ENCODE results near the gene CLDN11. TPM values are rescaled to one million over a fixed set of nuclear protein-coding genes. Genes with fewer than 3 reads are reported as not detected.

The CLDN11 gene
- total RNA-seq, 1 donor from 2014 or later = not detected

GRCh38 chr3:170469151-170470062, 50.7 kb downstream of the CLDN11 start:
- H3K36me3 Mint-ChIP-seq (ENCODE audit: low read depth) = no peaks in the 10 kb centered on the region
- intact Hi-C loops (cut with micrococcal nuclease) = no loop called here
- H3K27ac Mint-ChIP-seq = no peak overlapping the region
- H3K27me3 Mint-ChIP-seq = peaks cover 25% of the 10 kb centered on the region
- no peak for DNase-seq
- H3K9me3 Mint-ChIP-seq = no peaks in the 10 kb centered on the region
- H3K4me3 Mint-ChIP-seq = no peak overlapping the region
- peaks cover 3% of the 10 kb centered on the region for H3K4me1 Mint-ChIP-seq

- peaks cover 3% of the 10 kb centered on the region for H3K4me1 Mint-ChIP-seq
- H3K27me3 Mint-ChIP-seq = peaks cover 24% of the 10 kb centered on the region
- no peak overlapping the region for H3K4me3 Mint-ChIP-seq
- no peak for DNase-seq
- no peaks in the 10 kb centered on the region for H3K36me3 Mint-ChIP-seq (ENCODE audit: low read depth)
- no peak overlapping the region for H3K27ac Mint-ChIP-seq
- intact Hi-C loops (cut with micrococcal nuclease) = no loop called here
- no peaks in the 10 kb centered on the region for H3K9me3 Mint-ChIP-seq
Measured at GRCh38 chr3:170470063-170471016, 51.7 kb downstream of the CLDN11 start.

DNA sequence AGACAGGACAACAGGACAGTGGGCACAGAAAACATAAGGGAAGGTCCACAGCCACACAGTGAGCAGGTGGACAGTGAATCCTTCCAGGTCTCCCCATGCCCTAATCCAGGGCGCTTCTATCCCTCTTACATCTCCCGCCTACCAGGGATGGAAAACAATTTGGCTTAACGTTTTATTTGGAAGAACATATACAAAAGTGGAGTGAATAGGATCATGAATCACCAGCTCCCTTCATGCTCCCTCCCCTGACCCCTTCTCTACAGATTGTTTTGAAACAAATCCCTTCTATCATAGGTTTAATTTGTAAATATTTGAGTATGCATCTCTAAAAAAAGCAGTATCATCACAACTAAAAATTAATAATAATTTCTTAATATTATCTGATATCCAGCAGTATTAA, 52.5 kb downstream of the CLDN11 start:
- Mint-ChIP-seq H3K9me3 (no peaks in the 10 kb centered on the region), H3K4me1 (peaks cover 3% of the 10 kb centered on the region), H3K27me3 (peaks cover 24% of the 10 kb centered on the region), H3K4me3 (no peak overlapping the region), H3K36me3 (ENCODE audit: low read depth) (no peaks in the 10 kb centered on the region), H3K27ac (no peak overlapping the region)
- intact Hi-C loops (cut with micrococcal nuclease) = no loop called here
- DNase-seq = no peak

- peaks cover 3% of the 10 kb centered on the region for H3K4me1 Mint-ChIP-seq
- H3K9me3 Mint-ChIP-seq = no peaks in the 10 kb centered on the region
- DNase-seq = no peak
- intact Hi-C loops (cut with micrococcal nuclease) = no loop called here
- H3K27ac Mint-ChIP-seq = no peak overlapping the region
- H3K4me3 Mint-ChIP-seq = no peak overlapping the region
- H3K27me3 Mint-ChIP-seq = peaks cover 21% of the 10 kb centered on the region
- no peaks in the 10 kb centered on the region for H3K36me3 Mint-ChIP-seq (ENCODE audit: low read depth)
Measured at GRCh38 chr3:170473358-170473757, 54.7 kb downstream of the CLDN11 start.

- no peak for DNase-seq
- intact Hi-C loops (cut with micrococcal nuclease) = no loop called here
- Mint-ChIP-seq H3K9me3 (no peaks in the 10 kb centered on the region), H3K4me1 (peaks cover 3% of the 10 kb centered on the region), H3K36me3 (ENCODE audit: low read depth) (no peaks in the 10 kb centered on the region), H3K27ac (no peak overlapping the region), H3K27me3 (peaks cover 21% of the 10 kb centered on the region), H3K4me3 (no peak overlapping the region)
Measured at GRCh38 chr3:170475092-170475685, 56.5 kb downstream of the CLDN11 start.

GRCh38 chr3:170476291-170476690, 57.6 kb downstream of the CLDN11 start:
- intact Hi-C loops (cut with micrococcal nuclease) = no loop called here
- no peak overlapping the region for H3K27ac Mint-ChIP-seq
- H3K27me3 Mint-ChIP-seq = peaks cover 14% of the 10 kb centered on the region
- H3K4me3 Mint-ChIP-seq = no peak overlapping the region
- H3K4me1 Mint-ChIP-seq = no peaks in the 10 kb centered on the region
- H3K9me3 Mint-ChIP-seq = no peaks in the 10 kb centered on the region
- H3K36me3 Mint-ChIP-seq (ENCODE audit: low read depth) = no peaks in the 10 kb centered on the region
- no peak for DNase-seq

- Mint-ChIP-seq H3K36me3 (ENCODE audit: low read depth) (no peaks in the 10 kb centered on the region), H3K4me3 (no peak overlapping the region), H3K27me3 (peaks cover 11% of the 10 kb centered on the region), H3K27ac (no peak overlapping the region), H3K9me3 (no peaks in the 10 kb centered on the region), H3K4me1 (no peaks in the 10 kb centered on the region)
- intact Hi-C loops (cut with micrococcal nuclease) = no loop called here
- no peak for DNase-seq
Measured at GRCh38 chr3:170477395-170477794, 58.7 kb downstream of the CLDN11 start.

GRCh38 chr3:170480111-170480510, 61.4 kb downstream of the CLDN11 start:
- intact Hi-C loops (cut with micrococcal nuclease) = no loop called here
- H3K4me1 Mint-ChIP-seq = no peaks in the 10 kb centered on the region
- H3K36me3 Mint-ChIP-seq (ENCODE audit: low read depth) = no peaks in the 10 kb centered on the region
- DNase-seq = no peak
- no peak overlapping the region for H3K4me3 Mint-ChIP-seq
- no peak overlapping the region for H3K27ac Mint-ChIP-seq
- H3K9me3 Mint-ChIP-seq = no peaks in the 10 kb centered on the region
- peaks cover 5% of the 10 kb centered on the region for H3K27me3 Mint-ChIP-seq

DNA sequence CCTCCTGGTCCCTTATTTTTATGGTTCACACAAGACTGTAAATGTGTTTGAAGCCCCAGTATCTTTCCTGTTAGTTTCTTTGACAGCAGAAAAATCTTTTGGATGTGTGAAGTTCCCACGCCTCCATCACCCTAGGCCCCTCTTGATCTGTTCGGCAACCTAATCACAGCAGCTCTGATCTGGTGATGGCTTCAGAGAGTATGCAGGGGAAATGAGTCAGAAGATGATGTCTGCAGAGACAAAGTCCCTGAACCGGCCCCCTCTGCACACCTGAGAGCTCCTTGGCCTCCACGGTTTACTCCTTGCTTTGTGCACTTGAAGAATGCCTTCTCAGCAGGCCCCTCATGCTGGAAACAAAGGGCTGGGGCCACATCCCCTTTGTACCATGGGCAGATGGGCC, 63.5 kb downstream of the CLDN11 start:
- Mint-ChIP-seq H3K36me3 (ENCODE audit: low read depth) (no peaks in the 10 kb centered on the region), H3K27me3 (peaks cover 6% of the 10 kb centered on the region), H3K27ac (no peak overlapping the region), H3K4me3 (no peak overlapping the region), H3K9me3 (no peaks in the 10 kb centered on the region), H3K4me1 (no peaks in the 10 kb centered on the region)
- intact Hi-C loops (cut with micrococcal nuclease) = no loop called here
- no peak for DNase-seq

GRCh38 chr3:170483485-170484262, 65.0 kb downstream of the CLDN11 start:
- Mint-ChIP-seq H3K36me3 (ENCODE audit: low read depth) (no peaks in the 10 kb centered on the region), H3K9me3 (no peaks in the 10 kb centered on the region), H3K4me1 (no peaks in the 10 kb centered on the region), H3K4me3 (no peak overlapping the region), H3K27ac (no peak overlapping the region), H3K27me3 (peaks cover 13% of the 10 kb centered on the region)
- intact Hi-C loops (cut with micrococcal nuclease) = no loop called here
- DNase-seq = no peak

Other genes with a start within 250 kb of the CLDN11 start
- 54.7 and 56.4 TPM in 2 replicates for gene PHC3, start 237.1 kb upstream of the CLDN11 start, total RNA-seq
- gene PRKCI, start 196.4 kb upstream of the CLDN11 start, total RNA-seq = 19.7 and 32.3 TPM in 2 replicates
- gene SKIL, start 61.2 kb upstream of the CLDN11 start, total RNA-seq = 23.3 TPM in 2 replicates
- not detected in 2 replicates for gene SLC7A14, start 167.2 kb downstream of the CLDN11 start, total RNA-seq